HepG2 (cell line): Measurements from ENCODE around the gene ODAD4. TPM values are rescaled to one million over a fixed set of nuclear protein-coding genes. Genes with fewer than 3 reads are reported as not detected.
A peak's percentile ranks its signal among the peaks of the same experiment; 100 is the strongest.

Experiments
- ARNT2 ChIP-seq: sonication (generic); formaldehyde crosslinking; IDR thresholded peaks from 2 replicates; pipeline ENCODE4 v1.8.0; 2022; ENCODE audit warnings: mild to moderate bottlenecking, low read depth, missing genetic modification reagents, moderate library complexity
- ATF1 ChIP-seq: IDR thresholded peaks from 2 replicates; pipeline ENCODE4 v1.6.1; 2016; ENCODE audit warnings: mild to moderate bottlenecking, control low read depth
- CENPT ChIP-seq: sonication (generic); formaldehyde crosslinking; IDR thresholded peaks from 2 replicates; pipeline ENCODE4 v1.8.0; 2022; ENCODE audit warnings: low read depth, mild to moderate bottlenecking, moderate library complexity, missing genetic modification reagents
- CERS6 ChIP-seq: sonication (generic); formaldehyde crosslinking; IDR thresholded peaks from 2 replicates; pipeline ENCODE4 v1.5.0; 2020; ENCODE audit warnings: missing genetic modification reagents
- GTF2F1 ChIP-seq: fragments of 150-350 bp; IDR thresholded peaks from 2 replicates; pipeline ENCODE4 v1.6.1; 2014; ENCODE audit warnings: low read length
- HDAC1 ChIP-seq: sonication (generic); formaldehyde crosslinking; IDR thresholded peaks from 2 replicates; pipeline ENCODE4 v1.5.1; 2020; ENCODE audit warnings: mild to moderate bottlenecking, missing genetic modification reagents
- KMT2A ChIP-seq: sonication (generic); formaldehyde crosslinking; IDR thresholded peaks from 2 replicates; pipeline ENCODE4 v1.4.0; 2020; ENCODE audit warnings: missing genetic modification reagents
- MEIS2 ChIP-seq: sonication (generic); formaldehyde crosslinking; IDR thresholded peaks from 2 replicates; pipeline ENCODE4 v1.9.0; 2021; ENCODE audit warnings: mild to moderate bottlenecking, missing genetic modification reagents
- MLX ChIP-seq: IDR thresholded peaks from 2 replicates; pipeline ENCODE4 v1.6.1; 2016
- PPARG ChIP-seq: conservative IDR thresholded peaks from 2 replicates; pipeline ENCODE4 v1.6.1; 2016; ENCODE audit warnings: missing biosample characterization, missing genetic modification reagents
- SNAPC4 ChIP-seq: sonication (generic); formaldehyde crosslinking; IDR thresholded peaks from 2 replicates; pipeline ENCODE4 v1.4.0; 2020; ENCODE audit warnings: mild to moderate bottlenecking, missing genetic modification reagents
- STAG1 ChIP-seq: sonication (generic); formaldehyde crosslinking; IDR thresholded peaks from 2 replicates; pipeline ENCODE4 v1.4.0; 2020; ENCODE audit warnings: missing genetic modification reagents
- U2AF1 ChIP-seq: fragments of 200-400 bp; formaldehyde crosslinking; optimal IDR thresholded peaks from 2 replicates; pipeline ENCODE3; 2017; ENCODE audit warnings: mild to moderate bottlenecking, low read depth, low read length
- ZNF260 ChIP-seq: sonication (generic); formaldehyde crosslinking; IDR thresholded peaks from 2 replicates; pipeline ENCODE4 v1.4.0; 2020; ENCODE audit warnings: missing genetic modification reagents, low read depth, mild to moderate bottlenecking, borderline replicate concordance
- ZNF574 ChIP-seq: sonication (generic); formaldehyde crosslinking; IDR thresholded peaks from 2 replicates; pipeline ENCODE4 v1.4.0; 2020; ENCODE audit warnings: missing genetic modification reagents
- ZNF770 ChIP-seq: sonication (generic); formaldehyde crosslinking; IDR thresholded peaks from 2 replicates; pipeline ENCODE4 v1.5.0; 2020; ENCODE audit warnings: mild to moderate bottlenecking, missing genetic modification reagents
- ZNF776 ChIP-seq: sonication (generic); formaldehyde crosslinking; IDR thresholded peaks from 2 replicates; pipeline ENCODE4 v1.4.0; 2020; ENCODE audit warnings: mild to moderate bottlenecking, missing genetic modification reagents
- polyA plus RNA-seq, 8 experiments: library from polyadenylated mRNA; depleted of rRNA in 3 of 8; stranded (reverse) in 7 of 8; unstranded in 1 of 8; fragments of >200 nt; fragmentation: Illumina TruSeq in 4 of 8; extraction: Trizol in 4 of 8; gene quantifications; 2 replicates each; pipeline versions ENCODE4 v1.2.1 to v1.2.3, GENCODE V29; 2011 to 2016; ENCODE audit warnings: low read depth in 4 of 8, missing spikeins in 1 of 8, mixed read lengths in 1 of 8; ENCODE audit not compliant: insufficient read depth in 1 of 8
- total RNA-seq, 5 experiments: library from RNA; depleted of rRNA; stranded (reverse); fragments of >200 nt; fragmentation: Illumina TruSeq; extraction: Trizol; gene quantifications; 2 replicates each; pipeline ENCODE4 v1.2.3, GENCODE V29; 2016; ENCODE audit warnings: low read depth in 1 of 5

Gene ODAD4
- total and polyA plus RNA-seq, 2 of the 13 experiments (the other 11 are each of a cell fraction or from before 2014, with no cell fraction given), result 0.48 to 0.53 TPM

GRCh38 chr17:41957031-41957868 lies 26.8 kb downstream of the ODAD4 start (continued):
- 0 out of 2 replicates have a peak, but pooled peaks have one; percentile 36 for TF ChIP-seq ZNF574 (CRISPR knock-in tag)
- peak; percentile 77; the same call in 1 of the 2 replicates for TF ChIP-seq SNAPC4
- peak; percentile 58; the same call in 1 of the 2 replicates for TF ChIP-seq MLX (CRISPR knock-in tag)
- no peak for TF ChIP-seq U2AF1
- peak; percentile 24; the same call in 1 of the 2 replicates for TF ChIP-seq ZNF770 (CRISPR knock-in tag)
- TF ChIP-seq CENPT, result no peak
- no peak for TF ChIP-seq KMT2A (CRISPR knock-in tag)
- 0 out of 2 replicates have a peak, but pooled peaks have one; percentile 47 for TF ChIP-seq PPARG (CRISPR knock-in tag)
- TF ChIP-seq ARNT2 (CRISPR knock-in tag), result peak; percentile 53; the same call in 1 of the 2 replicates
- peak; percentile 45; the same call in 1 of the 2 replicates for TF ChIP-seq ZNF776
- TF ChIP-seq HDAC1 (CRISPR knock-in tag), result peak; percentile 9; the same call in 1 of the 2 replicates
- no peak for TF ChIP-seq ZNF260
- TF ChIP-seq STAG1, result no peak
- no peak for TF ChIP-seq GTF2F1
- no peak for TF ChIP-seq ATF1 (CRISPR knock-in tag)
- no peak for TF ChIP-seq CERS6
- 0 out of 2 replicates have a peak, but pooled peaks have one; percentile 34 for TF ChIP-seq MEIS2 (CRISPR knock-in tag)
